K562 (cell line): Measurements from ENCODE around the gene MTHFR. TPM values are rescaled to one million over a fixed set of nuclear protein-coding genes. Genes with fewer than 3 reads are reported as not detected.

Experiments
- ARNT ChIP-seq, 2 experiments: fragments of 450-650 bp; IDR thresholded peaks; 2 replicates each; pipeline ENCODE4 v1.6.1; 2016; ENCODE audit warnings: mild to moderate bottlenecking in 1 of 2
- CHD4 ChIP-seq: fragments of 200-600 bp; sonication (generic); IDR thresholded peaks from 3 replicates; pipeline ENCODE4 v1.6.1; 2012; ENCODE audit warnings: low read depth, mild to moderate bottlenecking, mixed read lengths, low read length, inconsistent platforms; ENCODE audit not compliant: insufficient read depth, insufficient replicate concordance, poor library complexity, severe bottlenecking
- MCM2 ChIP-seq: fragments of 450-650 bp; IDR thresholded peaks from 2 replicates; pipeline ENCODE4 v1.6.1; 2017; ENCODE audit warnings: low read depth, mild to moderate bottlenecking
- MCM3 ChIP-seq: fragments of 450-650 bp; IDR thresholded peaks from 2 replicates; pipeline ENCODE4 v1.6.1; 2016
- MYNN ChIP-seq, 2 experiments: sonication (generic); formaldehyde crosslinking in 1 of 2; IDR thresholded peaks; 2 replicates each; pipeline versions ENCODE4 v1.5.0 to v1.6.1; 2016 to 2020; ENCODE audit warnings: antibody characterized with exemption in 1 of 2, missing genetic modification reagents in 1 of 2
- SRSF1 ChIP-seq: fragments of 200-400 bp; formaldehyde crosslinking; IDR thresholded peaks from 2 replicates; pipeline ENCODE4 v1.6.1; 2017; ENCODE audit warnings: mild to moderate bottlenecking, low read depth, low read length, moderate library complexity
- TAF1 ChIP-seq: IDR thresholded peaks from 2 replicates; pipeline ENCODE4 v1.6.1; 2011; ENCODE audit warnings: mild to moderate bottlenecking, low read length, moderate library complexity; ENCODE audit not compliant: insufficient read depth, control insufficient read depth, severe bottlenecking; ENCODE audit errors: extremely low read depth
- ZNF175 ChIP-seq: fragments of 200-800 bp; sonication (Bioruptor generic); IDR thresholded peaks from 2 replicates; pipeline ENCODE4 v1.6.1; 2016; ENCODE audit warnings: low read depth, mild to moderate bottlenecking, missing genetic modification characterization, missing compliant biosample characterization
- ZNF507 ChIP-seq: conservative IDR thresholded peaks from 2 replicates; pipeline ENCODE4 v1.6.1; 2017; ENCODE audit warnings: missing genetic modification characterization, missing compliant biosample characterization
- ZNF644 ChIP-seq: fragments of 200-800 bp; sonication (Bioruptor generic); IDR thresholded peaks from 2 replicates; pipeline ENCODE4 v1.6.1; 2016; ENCODE audit warnings: low read depth, missing genetic modification characterization, missing compliant biosample characterization
- ZNF696 ChIP-seq: fragments of 250-450 bp; sonication (Bioruptor Pico); conservative IDR thresholded peaks from 2 replicates; pipeline ENCODE4 v1.4.0; 2020; ENCODE audit warnings: mild to moderate bottlenecking, moderate library complexity
- polyA plus RNA-seq, 8 experiments: library from polyadenylated mRNA; depleted of rRNA in 4 of 8; stranded (reverse) in 5 of 8; unstranded in 3 of 8; fragments of >200 nt; fragmentation: Nextera tagmentation in 2 of 8; fragmentation: Illumina TruSeq in 1 of 8; extraction: Ambion mirVana in 2 of 8; extraction: Trizol in 1 of 8; gene quantifications; 2 replicates each; pipeline versions ENCODE4 v1.2.1 to v1.2.3, GENCODE V29; 2011 to 2014; ENCODE audit warnings: inconsistent platforms in 1 of 8, missing spikeins in 1 of 8
- total RNA-seq, 7 experiments: library from RNA; depleted of rRNA in 6 of 7; stranded (reverse); fragments of >200 nt in 6 of 7; fragmentation: Illumina TruSeq in 2 of 7; extraction: Trizol in 2 of 7; gene quantifications; 2 replicates each; pipeline versions ENCODE4 v1.2.1 to v1.2.3, GENCODE V29; 2011 to 2021; ENCODE audit warnings: low replicate concordance in 1 of 7
- TF ChIP-seq, protein P1 (sequence below): fragments of 450-650 bp; IDR thresholded peaks from 2 replicates; pipeline ENCODE4 v1.7.1; 2018; ENCODE audit warnings: mild to moderate bottlenecking, low read depth; ENCODE audit not compliant: partially characterized antibody
- TF ChIP-seq, protein P2 (sequence below), 2 experiments: IDR thresholded peaks; 2 replicates each; pipeline ENCODE4 v1.6.1; 2012; ENCODE audit warnings: improper control_type of control experiment in 2 of 2, low read depth in 2 of 2, low read length in 2 of 2, borderline replicate concordance in 1 of 2
- TF ChIP-seq, protein P3 (sequence below): fragments of 450-650 bp; conservative IDR thresholded peaks from 2 replicates; pipeline ENCODE4 v1.6.1; 2016; ENCODE audit warnings: missing genetic modification characterization, low read depth, mild to moderate bottlenecking, control low read depth, missing compliant biosample characterization

The MTHFR gene
- total and polyA plus RNA-seq, 9 of the 15 experiments (the other 6 are each of a cell fraction or from before 2014, with no cell fraction given), result 5.0 to 104 (median 62.6) TPM

DNA sequence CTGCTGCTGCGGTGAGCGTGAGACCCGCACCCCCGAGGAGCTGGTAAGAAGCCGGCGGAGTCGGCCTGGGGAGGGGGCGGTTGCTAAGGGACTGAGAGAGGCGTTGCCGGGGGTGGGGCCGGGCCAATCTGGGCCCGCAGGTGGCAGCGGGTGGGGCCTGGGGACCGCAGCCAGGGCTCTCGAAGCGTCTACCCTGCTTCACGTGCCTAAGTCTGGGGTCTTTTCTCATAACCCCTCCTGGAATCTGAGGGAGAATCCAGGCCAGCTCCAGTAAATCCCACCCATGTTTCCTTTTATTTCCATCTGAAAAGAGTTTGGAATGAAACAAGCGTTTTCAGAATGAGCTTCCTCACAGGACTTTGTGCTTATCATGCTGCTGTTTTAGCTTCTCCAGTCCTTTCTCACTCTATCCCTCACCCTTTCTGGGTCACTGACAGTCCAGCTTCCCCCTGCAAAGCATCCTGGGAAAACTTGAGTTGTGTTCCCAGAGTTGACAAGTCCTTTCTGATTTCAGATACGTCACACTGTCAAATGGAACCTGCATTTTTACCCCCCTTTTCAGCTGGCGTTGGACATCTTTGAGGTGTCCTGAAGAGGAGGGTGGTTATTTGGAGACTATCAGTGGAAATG is 658 bp upstream of the MTHFR start (continued):
- TF ChIP-seq, protein P1, sequence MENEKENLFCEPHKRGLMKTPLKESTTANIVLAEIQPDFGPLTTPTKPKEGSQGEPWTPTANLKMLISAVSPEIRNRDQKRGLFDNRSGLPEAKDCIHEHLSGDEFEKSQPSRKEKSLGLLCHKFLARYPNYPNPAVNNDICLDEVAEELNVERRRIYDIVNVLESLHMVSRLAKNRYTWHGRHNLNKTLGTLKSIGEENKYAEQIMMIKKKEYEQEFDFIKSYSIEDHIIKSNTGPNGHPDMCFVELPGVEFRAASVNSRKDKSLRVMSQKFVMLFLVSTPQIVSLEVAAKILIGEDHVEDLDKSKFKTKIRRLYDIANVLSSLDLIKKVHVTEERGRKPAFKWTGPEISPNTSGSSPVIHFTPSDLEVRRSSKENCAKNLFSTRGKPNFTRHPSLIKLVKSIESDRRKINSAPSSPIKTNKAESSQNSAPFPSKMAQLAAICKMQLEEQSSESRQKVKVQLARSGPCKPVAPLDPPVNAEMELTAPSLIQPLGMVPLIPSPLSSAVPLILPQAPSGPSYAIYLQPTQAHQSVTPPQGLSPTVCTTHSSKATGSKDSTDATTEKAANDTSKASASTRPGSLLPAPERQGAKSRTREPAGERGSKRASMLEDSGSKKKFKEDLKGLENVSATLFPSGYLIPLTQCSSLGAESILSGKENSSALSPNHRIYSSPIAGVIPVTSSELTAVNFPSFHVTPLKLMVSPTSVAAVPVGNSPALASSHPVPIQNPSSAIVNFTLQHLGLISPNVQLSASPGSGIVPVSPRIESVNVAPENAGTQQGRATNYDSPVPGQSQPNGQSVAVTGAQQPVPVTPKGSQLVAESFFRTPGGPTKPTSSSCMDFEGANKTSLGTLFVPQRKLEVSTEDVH, result no peak
- TF ChIP-seq ZNF644 (tag), result peak; percentile 60
- TF ChIP-seq, protein P2, sequence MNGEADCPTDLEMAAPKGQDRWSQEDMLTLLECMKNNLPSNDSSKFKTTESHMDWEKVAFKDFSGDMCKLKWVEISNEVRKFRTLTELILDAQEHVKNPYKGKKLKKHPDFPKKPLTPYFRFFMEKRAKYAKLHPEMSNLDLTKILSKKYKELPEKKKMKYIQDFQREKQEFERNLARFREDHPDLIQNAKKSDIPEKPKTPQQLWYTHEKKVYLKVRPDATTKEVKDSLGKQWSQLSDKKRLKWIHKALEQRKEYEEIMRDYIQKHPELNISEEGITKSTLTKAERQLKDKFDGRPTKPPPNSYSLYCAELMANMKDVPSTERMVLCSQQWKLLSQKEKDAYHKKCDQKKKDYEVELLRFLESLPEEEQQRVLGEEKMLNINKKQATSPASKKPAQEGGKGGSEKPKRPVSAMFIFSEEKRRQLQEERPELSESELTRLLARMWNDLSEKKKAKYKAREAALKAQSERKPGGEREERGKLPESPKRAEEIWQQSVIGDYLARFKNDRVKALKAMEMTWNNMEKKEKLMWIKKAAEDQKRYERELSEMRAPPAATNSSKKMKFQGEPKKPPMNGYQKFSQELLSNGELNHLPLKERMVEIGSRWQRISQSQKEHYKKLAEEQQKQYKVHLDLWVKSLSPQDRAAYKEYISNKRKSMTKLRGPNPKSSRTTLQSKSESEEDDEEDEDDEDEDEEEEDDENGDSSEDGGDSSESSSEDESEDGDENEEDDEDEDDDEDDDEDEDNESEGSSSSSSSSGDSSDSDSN (IDR thresholded peaks at IDR 0.05; ENCODE audit: borderline replicate concordance in 1 of 2, low read depth in 2 of 2, low read length in 2 of 2), result 0 out of 4 replicates have a peak, but pooled peaks of 1 of the 2 experiments have one; percentile 19
- no peak for TF ChIP-seq SRSF1
- no peak for TF ChIP-seq ZNF507 (tag)
- TF ChIP-seq CHD4, result no peak
- no peak for TF ChIP-seq ZNF696 (CRISPR knock-in tag)
- no peak for TF ChIP-seq MCM3
- no peak for TF ChIP-seq ZNF175
- no peak for TF ChIP-seq MYNN (IDR thresholded peaks at IDR 0.05)
- no peak for TF ChIP-seq MYNN (CRISPR knock-in tag; IDR thresholded peaks at IDR 0.05)
- TF ChIP-seq TAF1, result no peak
- TF ChIP-seq, protein P3, sequence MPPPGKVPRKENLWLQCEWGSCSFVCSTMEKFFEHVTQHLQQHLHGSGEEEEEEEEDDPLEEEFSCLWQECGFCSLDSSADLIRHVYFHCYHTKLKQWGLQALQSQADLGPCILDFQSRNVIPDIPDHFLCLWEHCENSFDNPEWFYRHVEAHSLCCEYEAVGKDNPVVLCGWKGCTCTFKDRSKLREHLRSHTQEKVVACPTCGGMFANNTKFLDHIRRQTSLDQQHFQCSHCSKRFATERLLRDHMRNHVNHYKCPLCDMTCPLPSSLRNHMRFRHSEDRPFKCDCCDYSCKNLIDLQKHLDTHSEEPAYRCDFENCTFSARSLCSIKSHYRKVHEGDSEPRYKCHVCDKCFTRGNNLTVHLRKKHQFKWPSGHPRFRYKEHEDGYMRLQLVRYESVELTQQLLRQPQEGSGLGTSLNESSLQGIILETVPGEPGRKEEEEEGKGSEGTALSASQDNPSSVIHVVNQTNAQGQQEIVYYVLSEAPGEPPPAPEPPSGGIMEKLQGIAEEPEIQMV (tag), result no peak; the same call in 1 of the 2 replicates
- no peak for TF ChIP-seq MCM2
- peak in 1 of 2 experiments; percentile 35; a peak in 1 of 4 replicates for TF ChIP-seq ARNT (IDR thresholded peaks at IDR 0.05)
